PC-9 (cell line): ENCODE measurements around the gene CTNNA3. TPM values are rescaled to one million over a fixed set of nuclear protein-coding genes. Genes with fewer than 3 reads are reported as not detected.

ENCODE experiments used
- BruUV-seq: library from RNA; stranded (reverse); fragments of 400-500 nt; replicated peaks from 2 replicates; lab custom pipeline; 2021; lab: Mats Ljungman, UMichigan
- CTCF ChIA-PET: fragments of 300-600 bp; sonication (Branson Sonifier 250); formaldehyde crosslinking; loops from one replicate; lab custom pipeline; 2022; ENCODE audit warnings: antibody characterized with exemption; lab: Charles Lee
- POLR2A ChIA-PET: fragments of 300-600 bp; sonication (Branson Sonifier 250); formaldehyde crosslinking; loops from one replicate; lab custom pipeline; 2022; ENCODE audit warnings: antibody characterized with exemption; ENCODE audit not compliant: unreplicated experiment; lab: Charles Lee
- DNase-seq, 2 experiments: peaks; one replicate each; pipeline versions ENCODE4 v3.0.0 to v3.0.0-alpha.2; 2015 to 2022; ENCODE audit warnings: mixed read lengths in 1 of 2
- H2AFZ ChIP-seq: fragments of 200-600 bp; sonication (generic); 2 replicates; pipeline ENCODE4 v1.8.1; 2017; ENCODE audit warnings: antibody characterized with exemption
- H3F3A ChIP-seq: fragments of 200-600 bp; sonication (generic); 2 replicates; pipeline ENCODE4 v1.8.1; 2017; ENCODE audit warnings: antibody characterized with exemption, mild to moderate bottlenecking, low read depth; ENCODE audit not compliant: insufficient read depth
- H3K27ac ChIP-seq: fragments of 200-600 bp; sonication (generic); 2 replicates; pipeline ENCODE4 v1.6.1; 2016; ENCODE audit warnings: mixed run types
- H3K27me3 ChIP-seq: fragments of 200-600 bp; sonication (generic); 2 replicates; pipeline ENCODE4 v1.6.1; 2016; ENCODE audit warnings: low read depth, mixed run types; ENCODE audit not compliant: insufficient read depth
- H3K36me3 ChIP-seq: fragments of 200-600 bp; sonication (generic); 2 replicates; pipeline ENCODE4 v1.6.1; 2016; ENCODE audit warnings: low read depth, mixed run types
- H3K4me1 ChIP-seq: fragments of 200-600 bp; sonication (generic); replicated peaks from 2 replicates; pipeline ENCODE4 v1.6.1; 2016; ENCODE audit warnings: mixed run types; ENCODE audit not compliant: insufficient read depth
- H3K4me2 ChIP-seq: fragments of 200-600 bp; sonication (generic); 2 replicates; pipeline ENCODE4 v1.6.1; 2017; ENCODE audit warnings: mixed run types
- H3K4me3 ChIP-seq: fragments of 200-600 bp; sonication (generic); 2 replicates; pipeline ENCODE4 v1.6.1; 2016; ENCODE audit warnings: mixed run types
- H3K79me2 ChIP-seq: fragments of 200-600 bp; sonication (generic); 2 replicates; pipeline ENCODE4 v1.6.1; 2017; ENCODE audit warnings: low read depth, mixed run types
- H3K9me2 ChIP-seq: fragments of 200-600 bp; sonication (generic); 2 replicates; pipeline ENCODE4 v1.8.1; 2017; ENCODE audit warnings: mild to moderate bottlenecking; ENCODE audit not compliant: insufficient read depth
- H3K9me3 ChIP-seq: fragments of 200-600 bp; sonication (generic); 2 replicates; pipeline ENCODE4 v1.8.1; 2016; ENCODE audit warnings: low read depth; ENCODE audit not compliant: insufficient read depth
- H4K20me1 ChIP-seq: fragments of 200-600 bp; sonication (generic); 2 replicates; pipeline ENCODE4 v1.8.1; 2017; ENCODE audit not compliant: insufficient read depth
- CTCF ChIP-seq: fragments of 200-600 bp; sonication (generic); conservative IDR thresholded peaks from 2 replicates; pipeline ENCODE4 v1.6.1; 2017; ENCODE audit warnings: mixed run types, antibody characterized with exemption, mild to moderate bottlenecking, moderate library complexity
- EZH2 ChIP-seq: fragments of 200-600 bp; sonication (generic); IDR thresholded peaks from 2 replicates; pipeline ENCODE4 v1.8.0; 2017; ENCODE audit warnings: antibody characterized with exemption, low read depth
- intact Hi-C: fragments of 100-400 bp; cut with micrococcal nuclease; formaldehyde crosslinking; loops from one replicate; pipeline ENCODE4 v1.10.0; 2022; ENCODE audit not compliant: unreplicated experiment
- total RNA-seq: library from RNA; stranded (reverse); gene quantifications from 2 replicates; pipeline ENCODE4 v1.2.3, GENCODE V29; 2021

The CTNNA3 gene
- total RNA-seq, 1 experiment from 2014 or later: not detected

GRCh38 chr10:66259836-66260235 lies 1436.2 kb downstream of the CTNNA3 start:
- Histone ChIP-seq H3K4me2 (no peak overlapping the region), H3K79me2 (no peaks in the 10 kb centered on the region), H3K4me3 (no peak overlapping the region), H3K4me1 (no peaks in the 10 kb centered on the region), H2AFZ (no peak overlapping the region), H3K27ac (no peak overlapping the region), H3F3A (no peaks in the 10 kb centered on the region), H3K9me3 (no peaks in the 10 kb centered on the region), H3K9me2 (no peaks in the 10 kb centered on the region), H4K20me1 (no peaks in the 10 kb centered on the region), H3K27me3 (no peaks in the 10 kb centered on the region), H3K36me3 (no peaks in the 10 kb centered on the region)
- no peak for DNase-seq
- TF ChIP-seq EZH2: no peak
- TF ChIP-seq CTCF: no peak
- ChIA-PET POLR2A (no interaction called here), CTCF (no interaction called here)
- BruUV-seq: no TSS peak
- intact Hi-C loops: no loop called here

- Histone ChIP-seq H3K27ac (no peak overlapping the region), H3K4me2 (no peak overlapping the region), H3K9me3 (no peaks in the 10 kb centered on the region), H3K9me2 (no peaks in the 10 kb centered on the region), H4K20me1 (no peaks in the 10 kb centered on the region), H2AFZ (no peak overlapping the region), H3K4me3 (no peak overlapping the region), H3K79me2 (no peaks in the 10 kb centered on the region), H3K27me3 (no peaks in the 10 kb centered on the region), H3K36me3 (no peaks in the 10 kb centered on the region), H3F3A (no peaks in the 10 kb centered on the region), H3K4me1 (no peaks in the 10 kb centered on the region)
- CTCF ChIA-PET: no interaction called here
- POLR2A ChIA-PET: no interaction called here
- BruUV-seq: no TSS peak
- intact Hi-C loops: no loop called here
- TF ChIP-seq EZH2: no peak
- TF ChIP-seq CTCF: no peak
- DNase-seq: no peak
Measured at GRCh38 chr10:66258693-66259092, 1437.3 kb downstream of the CTNNA3 start.

GRCh38 chr10:66257801-66258200 lies 1438.2 kb downstream of the CTNNA3 start:
- H3K27me3 ChIP-seq: no peaks in the 10 kb centered on the region
- no peaks in the 10 kb centered on the region for H3K79me2 ChIP-seq
- H2AFZ ChIP-seq: no peak overlapping the region
- CTCF ChIA-PET: no interaction called here
- POLR2A ChIA-PET: no interaction called here
- intact Hi-C loops: no loop called here
- no peaks in the 10 kb centered on the region for H3F3A ChIP-seq
- no TSS peak for BruUV-seq
- H3K4me2 ChIP-seq: no peak overlapping the region
- no peaks in the 10 kb centered on the region for H3K4me1 ChIP-seq
- H4K20me1 ChIP-seq: no peaks in the 10 kb centered on the region
- H3K4me3 ChIP-seq: no peak overlapping the region
- H3K9me2 ChIP-seq: no peaks in the 10 kb centered on the region
- no peak for DNase-seq
- no peaks in the 10 kb centered on the region for H3K36me3 ChIP-seq
- no peak overlapping the region for H3K27ac ChIP-seq
- no peak for TF ChIP-seq CTCF
- no peak for TF ChIP-seq EZH2
- no peaks in the 10 kb centered on the region for H3K9me3 ChIP-seq
